WERI-Rb-1 (cell line): ENCODE measurements around the gene ABHD17C.

ENCODE experiments used
- DNase-seq: peaks from one replicate; pipeline ENCODE4 v3.0.0-alpha.2; 2020
- H3K27ac ChIP-seq: fragments of 250-450 bp; sonication (Bioruptor Pico); 2 replicates; pipeline ENCODE4 v1.5.1; 2020; ENCODE audit warnings: mild to moderate bottlenecking, moderate library complexity
- H3K27me3 ChIP-seq: fragments of 250-450 bp; sonication (Bioruptor Pico); 2 replicates; pipeline ENCODE4 v1.5.1; 2021; ENCODE audit warnings: mild to moderate bottlenecking, low read depth, moderate library complexity; ENCODE audit not compliant: insufficient read depth, severe bottlenecking
- H3K36me3 ChIP-seq: fragments of 250-450 bp; sonication (Bioruptor Pico); 2 replicates; pipeline ENCODE4 v1.5.1; 2020; ENCODE audit warnings: mild to moderate bottlenecking, moderate library complexity
- H3K4me3 ChIP-seq: 2 replicates; pipeline ENCODE4 v1.5.1; 2011; ENCODE audit warnings: low read depth, mild to moderate bottlenecking, control low read depth, low read length
- H3K9me3 ChIP-seq: fragments of 250-450 bp; sonication (Bioruptor Pico); 2 replicates; pipeline ENCODE4 v1.5.1; 2021; ENCODE audit warnings: mild to moderate bottlenecking, moderate library complexity; ENCODE audit not compliant: severe bottlenecking
- TF ChIP-seq, protein P1 (sequence below): IDR thresholded peaks from 2 replicates; pipeline ENCODE4 v1.5.1; 2011; ENCODE audit warnings: low read depth, mild to moderate bottlenecking, control low read depth, inconsistent platforms, low read length

Gene ABHD17C

DNA sequence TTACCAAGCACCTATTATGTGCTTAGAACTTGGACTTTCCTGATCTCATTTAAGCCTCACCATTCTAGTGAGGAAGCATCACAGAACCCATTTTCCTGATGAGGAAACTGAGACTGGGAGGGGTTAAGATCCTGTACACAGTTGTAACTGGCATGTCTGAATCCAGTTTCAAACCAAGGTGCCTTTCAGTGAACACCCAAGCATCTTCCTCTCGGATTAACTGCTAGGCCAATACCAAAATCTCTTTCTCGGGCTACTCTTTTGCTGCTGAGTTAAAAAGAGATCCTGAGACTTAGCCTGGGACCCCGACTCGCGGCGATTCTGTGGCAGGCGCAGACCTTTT lies 83.5 kb downstream of the ABHD17C start:
- TF ChIP-seq, protein P1, sequence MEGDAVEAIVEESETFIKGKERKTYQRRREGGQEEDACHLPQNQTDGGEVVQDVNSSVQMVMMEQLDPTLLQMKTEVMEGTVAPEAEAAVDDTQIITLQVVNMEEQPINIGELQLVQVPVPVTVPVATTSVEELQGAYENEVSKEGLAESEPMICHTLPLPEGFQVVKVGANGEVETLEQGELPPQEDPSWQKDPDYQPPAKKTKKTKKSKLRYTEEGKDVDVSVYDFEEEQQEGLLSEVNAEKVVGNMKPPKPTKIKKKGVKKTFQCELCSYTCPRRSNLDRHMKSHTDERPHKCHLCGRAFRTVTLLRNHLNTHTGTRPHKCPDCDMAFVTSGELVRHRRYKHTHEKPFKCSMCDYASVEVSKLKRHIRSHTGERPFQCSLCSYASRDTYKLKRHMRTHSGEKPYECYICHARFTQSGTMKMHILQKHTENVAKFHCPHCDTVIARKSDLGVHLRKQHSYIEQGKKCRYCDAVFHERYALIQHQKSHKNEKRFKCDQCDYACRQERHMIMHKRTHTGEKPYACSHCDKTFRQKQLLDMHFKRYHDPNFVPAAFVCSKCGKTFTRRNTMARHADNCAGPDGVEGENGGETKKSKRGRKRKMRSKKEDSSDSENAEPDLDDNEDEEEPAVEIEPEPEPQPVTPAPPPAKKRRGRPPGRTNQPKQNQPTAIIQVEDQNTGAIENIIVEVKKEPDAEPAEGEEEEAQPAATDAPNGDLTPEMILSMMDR: no peak
- peak overlapping the region; percentile 27 for H3K4me3 ChIP-seq
- DNase-seq: no peak

DNA sequence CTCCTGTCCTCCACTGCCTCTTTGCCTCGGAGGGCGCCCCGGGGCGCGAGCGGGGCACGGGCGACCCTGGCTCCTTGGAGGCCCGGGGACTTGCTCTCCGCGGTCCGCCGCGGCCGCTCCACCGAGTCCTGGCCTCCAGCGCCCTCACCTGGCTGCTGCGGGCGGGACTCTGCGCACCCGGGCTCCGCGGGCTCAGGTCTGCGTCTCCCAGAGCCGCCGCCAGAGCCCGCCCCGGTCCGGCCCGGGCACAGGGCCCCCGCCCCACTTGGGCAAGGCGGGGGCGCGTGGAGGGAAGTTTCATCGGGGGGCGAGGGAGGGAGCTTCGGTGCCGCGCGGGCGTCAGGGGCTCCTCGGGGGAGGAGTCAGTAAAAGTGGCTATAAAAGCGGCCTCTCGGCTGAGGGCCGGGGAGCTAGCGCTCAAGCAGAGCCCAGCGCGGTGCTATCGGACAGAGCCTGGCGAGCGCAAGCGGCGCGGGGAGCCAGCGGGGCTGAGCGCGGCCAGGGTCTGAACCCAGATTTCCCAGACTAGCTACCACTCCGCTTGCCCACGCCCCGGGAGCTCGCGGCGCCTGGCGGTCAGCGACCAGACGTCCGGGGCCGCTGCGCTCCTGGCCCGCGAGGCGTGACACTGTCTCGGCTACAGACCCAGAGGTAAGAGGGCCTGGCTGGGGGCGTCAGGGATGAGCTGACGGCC lies 84.0 kb downstream of the ABHD17C start, which contains the start of gene CEMIP:
TSS of gene CEMIP (plus strand) at position 407 of the 694 bp plus-strand sequence. CDS start 94,510 bp downstream, outside the sequence.
- Histone ChIP-seq H3K36me3 (no peaks in the 10 kb centered on the region), H3K9me3 (no peaks in the 10 kb centered on the region), H3K27me3 (peaks cover 37% of the 10 kb centered on the region), H3K27ac (no peak within 1 kb of the TSS), H3K4me3 (peak within 1 kb of the TSS; percentile 57)
- peak; percentile 82 for DNase-seq
- TF ChIP-seq, protein P1: peak; percentile 88

More for the DNA sequence above, 83.5 kb downstream of the ABHD17C start:
- Histone ChIP-seq H3K9me3 (no peaks in the 10 kb centered on the region), H3K27me3 (peaks cover 37% of the 10 kb centered on the region), H3K36me3 (no peaks in the 10 kb centered on the region), H3K27ac (no peak overlapping the region)

DNA sequence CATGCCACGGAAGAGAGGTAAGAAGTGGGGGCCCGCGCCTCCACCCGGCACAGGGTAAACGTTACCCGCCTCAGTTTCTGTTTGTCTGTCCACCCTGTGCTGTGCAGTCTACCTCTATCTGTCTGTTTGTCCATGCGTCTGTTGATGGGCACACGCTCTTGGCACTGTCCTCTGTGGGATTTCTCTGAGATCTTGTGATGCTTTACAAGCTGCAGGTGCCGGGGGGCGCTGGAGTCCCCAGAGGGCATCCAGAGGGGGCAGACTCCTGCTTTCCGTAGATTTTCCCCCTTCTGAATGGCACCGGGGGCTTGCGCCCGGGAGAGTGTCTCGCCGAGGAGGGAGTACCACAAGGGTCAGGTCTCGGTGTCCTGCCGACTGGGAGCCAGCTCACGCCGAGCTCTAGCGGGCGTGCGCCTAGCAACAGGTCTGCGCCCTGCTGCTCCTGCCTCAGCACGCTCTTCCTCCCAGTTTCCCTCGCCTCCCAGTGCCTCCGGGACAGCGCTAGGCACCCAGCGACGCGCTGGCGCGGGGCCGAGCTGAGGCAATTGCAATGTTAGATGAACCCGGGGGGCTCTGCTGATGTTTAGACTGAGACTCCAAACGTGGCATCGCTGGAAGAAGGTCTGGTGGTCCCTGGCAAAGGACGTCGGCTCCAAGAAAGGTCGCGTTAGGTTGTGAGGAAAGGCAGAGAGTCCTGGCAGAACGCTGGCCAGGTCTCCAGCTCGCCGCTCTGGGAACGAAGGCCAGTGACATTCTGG lies 84.7 kb downstream of the ABHD17C start:
- H3K9me3 ChIP-seq: no peaks in the 10 kb centered on the region
- H3K27me3 ChIP-seq: peaks cover 37% of the 10 kb centered on the region
- H3K36me3 ChIP-seq: no peaks in the 10 kb centered on the region
- no peak overlapping the region for H3K27ac ChIP-seq
- peak overlapping the region; percentile 57 for H3K4me3 ChIP-seq
- TF ChIP-seq, protein P1: no peak
- peak; percentile 36 for DNase-seq

DNA sequence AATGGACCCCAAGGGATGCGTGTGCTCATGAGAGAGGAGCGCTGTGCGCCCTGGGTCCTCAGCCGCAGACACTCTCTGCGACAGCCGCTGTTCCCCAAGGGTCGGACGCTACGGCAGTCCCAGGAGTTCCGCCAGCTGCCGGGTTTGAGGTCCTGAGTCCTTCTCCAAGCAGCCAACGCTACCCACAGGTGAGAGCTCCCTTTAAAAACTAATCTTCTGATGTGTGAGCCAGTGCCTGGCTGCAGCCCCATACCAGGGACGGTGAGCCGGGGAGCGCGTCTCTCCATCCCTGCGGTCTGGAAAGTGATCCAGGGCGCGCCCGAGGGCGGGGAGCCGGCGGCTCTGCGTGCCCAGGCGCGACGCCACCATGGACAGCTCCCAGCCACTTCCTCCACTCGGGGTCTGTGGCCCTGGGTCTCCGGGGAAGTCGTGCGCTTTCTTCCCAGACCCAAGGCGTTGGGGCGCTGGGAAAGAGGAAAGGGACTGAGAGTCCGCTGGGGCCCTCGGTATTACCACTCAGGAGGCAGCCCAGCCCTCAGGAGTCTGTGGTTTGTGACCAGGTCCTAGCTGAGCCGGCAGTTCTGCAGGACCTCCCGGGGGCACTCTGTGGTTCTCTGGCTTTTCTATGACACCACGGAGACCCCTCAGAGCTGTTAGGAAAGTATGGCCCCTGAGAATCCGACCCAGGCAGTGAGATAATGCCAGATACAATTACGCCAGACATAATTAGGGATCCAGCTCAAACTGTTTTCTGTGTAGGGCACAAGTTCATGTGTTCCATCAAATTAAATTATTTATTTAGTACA lies 85.5 kb downstream of the ABHD17C start:
- peak overlapping the region; percentile 57 for H3K4me3 ChIP-seq
- no peak for DNase-seq
- no peaks in the 10 kb centered on the region for H3K9me3 ChIP-seq
- no peak overlapping the region for H3K27ac ChIP-seq
- peaks cover 37% of the 10 kb centered on the region for H3K27me3 ChIP-seq
- TF ChIP-seq, protein P1: no peak
- no peaks in the 10 kb centered on the region for H3K36me3 ChIP-seq

DNA sequence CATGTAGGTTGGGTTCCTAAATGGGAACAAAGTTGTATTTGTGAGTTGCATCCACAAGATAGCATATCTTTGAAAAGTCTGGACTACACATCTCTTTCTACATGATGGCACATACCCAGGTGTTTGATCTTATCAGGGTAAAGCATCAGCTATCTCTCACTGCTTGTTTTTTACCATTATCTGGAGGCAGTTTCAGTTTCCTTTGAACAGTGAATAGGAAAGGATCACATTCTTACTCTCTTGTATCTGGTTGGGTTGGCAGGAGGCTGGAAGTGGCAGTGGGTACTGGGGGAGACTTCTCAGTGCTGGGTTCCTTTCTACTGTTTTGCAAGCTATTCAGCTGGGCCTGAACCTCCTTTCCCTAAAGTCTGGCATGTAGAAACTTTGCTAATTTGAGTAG lies 88.2 kb downstream of the ABHD17C start:
- Histone ChIP-seq H3K27me3 (peaks cover 32% of the 10 kb centered on the region), H3K4me3 (no peak overlapping the region), H3K27ac (no peak overlapping the region), H3K36me3 (no peaks in the 10 kb centered on the region), H3K9me3 (no peaks in the 10 kb centered on the region)
- DNase-seq: no peak
- TF ChIP-seq, protein P1: no peak
